ENCODE measurements around the gene PPP1R14B.

DNA sequence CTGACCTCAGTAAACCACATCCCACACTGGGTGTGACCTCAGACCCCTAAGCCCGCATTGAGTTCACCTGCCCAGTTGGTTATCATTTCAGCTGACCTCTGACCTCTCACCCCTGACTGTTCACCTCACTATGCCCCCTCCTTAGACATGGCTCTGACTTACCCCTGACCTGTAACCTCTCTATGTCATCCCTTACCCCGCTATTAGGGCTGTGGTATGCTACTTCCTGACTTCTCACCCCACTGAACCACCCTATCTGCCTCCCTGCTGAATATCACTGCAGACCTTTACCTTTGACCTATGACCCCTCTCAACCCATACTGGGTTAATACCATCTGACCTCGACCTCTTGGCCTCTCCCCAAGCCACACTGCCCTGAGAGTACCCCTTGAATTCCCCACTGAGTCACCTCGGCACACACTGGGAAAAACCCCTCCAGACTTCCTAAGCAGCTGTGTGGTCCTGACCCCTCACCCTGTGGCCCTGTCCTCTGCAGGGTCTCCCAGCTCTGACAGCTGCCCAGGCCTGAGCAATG, 12.9 kb upstream of the PPP1R14B start:
- TF ChIP-seq, protein P1, sequence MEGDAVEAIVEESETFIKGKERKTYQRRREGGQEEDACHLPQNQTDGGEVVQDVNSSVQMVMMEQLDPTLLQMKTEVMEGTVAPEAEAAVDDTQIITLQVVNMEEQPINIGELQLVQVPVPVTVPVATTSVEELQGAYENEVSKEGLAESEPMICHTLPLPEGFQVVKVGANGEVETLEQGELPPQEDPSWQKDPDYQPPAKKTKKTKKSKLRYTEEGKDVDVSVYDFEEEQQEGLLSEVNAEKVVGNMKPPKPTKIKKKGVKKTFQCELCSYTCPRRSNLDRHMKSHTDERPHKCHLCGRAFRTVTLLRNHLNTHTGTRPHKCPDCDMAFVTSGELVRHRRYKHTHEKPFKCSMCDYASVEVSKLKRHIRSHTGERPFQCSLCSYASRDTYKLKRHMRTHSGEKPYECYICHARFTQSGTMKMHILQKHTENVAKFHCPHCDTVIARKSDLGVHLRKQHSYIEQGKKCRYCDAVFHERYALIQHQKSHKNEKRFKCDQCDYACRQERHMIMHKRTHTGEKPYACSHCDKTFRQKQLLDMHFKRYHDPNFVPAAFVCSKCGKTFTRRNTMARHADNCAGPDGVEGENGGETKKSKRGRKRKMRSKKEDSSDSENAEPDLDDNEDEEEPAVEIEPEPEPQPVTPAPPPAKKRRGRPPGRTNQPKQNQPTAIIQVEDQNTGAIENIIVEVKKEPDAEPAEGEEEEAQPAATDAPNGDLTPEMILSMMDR (conservative IDR thresholded peaks at IDR 0.05) = no peak
- no peak for TF ChIP-seq EZH2 (IDR thresholded peaks at IDR 0.05; ENCODE audit: low read depth)
